ENCODE measurements around the gene FANCF. TPM values are rescaled to one million over a fixed set of nuclear protein-coding genes. Genes with fewer than 3 reads are reported as not detected.

The FANCF gene
- total RNA-seq, 1 experiment from 2014 or later: 5.2 TPM

DNA sequence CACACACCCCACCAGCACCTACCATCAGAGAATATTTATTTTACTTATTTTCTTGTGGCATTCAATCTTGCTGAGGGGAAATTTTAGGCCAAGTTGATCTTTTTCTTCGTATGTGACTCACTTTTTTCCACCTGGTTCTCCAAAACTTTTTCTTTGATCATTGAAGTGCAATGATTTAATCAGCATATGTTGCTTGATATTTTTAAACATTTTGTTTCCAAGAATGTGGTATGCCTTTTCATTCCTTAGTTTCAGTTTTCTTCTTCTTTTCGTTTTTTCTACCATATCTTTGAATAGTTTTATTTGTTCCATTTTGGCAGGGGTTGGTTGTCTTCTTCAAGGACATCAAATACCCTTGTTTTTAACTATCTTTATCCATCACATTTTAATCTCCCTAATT is 28.6 kb downstream of the FANCF start:
- ChIA-PET CTCF (no interaction called here), RAD21 (ENCODE audit: low non-redundant PET in 1 of 2, low total read pairs in 2 of 2, uncharacterized antibody in 2 of 2, unreplicated experiment in 2 of 2) (no interaction called here), POLR2A (no interaction called here)
- H3K27ac ChIP-seq (ENCODE audit: low read depth, low read length): no peak overlapping the region
- ATAC-seq (no peak), DNase-seq (ENCODE audit: low read depth, low spot score) (no peak)
- no peak overlapping the region for H2AFZ ChIP-seq (ENCODE audit: low read depth, low read length, poor library complexity, severe bottlenecking)
- TF ChIP-seq ELF1 (IDR thresholded peaks at IDR 0.05; ENCODE audit: borderline replicate concordance, low read depth) (no peak), EZH2phosphoT487 (IDR thresholded peaks at IDR 0.05; ENCODE audit: borderline replicate concordance) (no peak), JUND (IDR thresholded peaks at IDR 0.05) (no peak), POLR2AphosphoS5 (IDR thresholded peaks at IDR 0.05; ENCODE audit: low read depth, low read length) (no peak), FOSL1 (IDR thresholded peaks at IDR 0.05; ENCODE audit: low read depth) (no peak), SRF (IDR thresholded peaks at IDR 0.05; ENCODE audit: low read depth) (no peak), RAD21 (IDR thresholded peaks at IDR 0.05; ENCODE audit: low read depth) (no peak)
- H3K4me2 ChIP-seq (ENCODE audit: low read length): no peak overlapping the region
- no peaks in the 10 kb centered on the region for H3K9me2 ChIP-seq (ENCODE audit: insufficient read depth)
- no TSS peak for BruUV-seq (replicated peaks)
- H4K20me1 ChIP-seq (ENCODE audit: insufficient read depth): no peaks in the 10 kb centered on the region
- H3K4me1 ChIP-seq (ENCODE audit: control insufficient read depth in 1 of 2, insufficient read depth in 2 of 2, low read length in 2 of 2): no peaks in the 10 kb centered on the region
- H3K36me3 ChIP-seq (ENCODE audit: control insufficient read depth in 1 of 2, insufficient read depth in 2 of 2, low read length in 2 of 2): no peaks in the 10 kb centered on the region
- peaks cover under 1% of the 10 kb centered on the region; the same call in 1 of the 2 replicates for H3K27me3 ChIP-seq (ENCODE audit: insufficient read depth, low read length)
- no peak overlapping the region for H3K9ac ChIP-seq (ENCODE audit: low read length)
- H3K4me3 ChIP-seq (replicated peaks in 1 of 2; ENCODE audit: low read depth in 1 of 2, low read length in 2 of 2): no peak overlapping the region
- intact Hi-C loops (cut with micrococcal nuclease): no loop called here
- H3K9me3 ChIP-seq (ENCODE audit: control insufficient read depth in 1 of 2, insufficient read depth in 1 of 2, low read depth in 1 of 2, low read length in 2 of 2): no peaks in the 10 kb centered on the region
- no peaks in the 10 kb centered on the region for H3K79me2 ChIP-seq (ENCODE audit: insufficient read depth, low read length)

DNA sequence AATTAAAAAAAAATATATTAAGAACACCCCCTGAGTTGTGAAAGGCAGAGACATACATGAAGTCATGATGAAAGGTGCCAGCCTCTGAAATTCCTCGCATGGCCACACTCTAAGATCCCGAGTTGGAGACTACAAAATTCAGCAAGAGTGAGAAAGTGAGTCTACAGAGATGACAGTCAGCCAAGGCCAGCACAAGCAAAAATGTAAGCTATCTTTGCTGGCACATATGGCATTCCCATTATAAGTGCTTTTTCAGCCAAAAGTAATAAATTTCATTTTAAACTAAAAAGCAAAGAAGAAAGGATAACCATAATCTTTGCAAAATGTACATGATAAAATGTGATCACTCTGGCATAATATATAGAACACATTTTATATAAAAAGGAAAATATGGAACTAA is 40.6 kb downstream of the FANCF start:
- intact Hi-C loops (cut with micrococcal nuclease): no loop called here
- no peak for ATAC-seq
- no peaks in the 10 kb centered on the region; the same call in 1 of the 2 replicates for H4K20me1 ChIP-seq (ENCODE audit: insufficient read depth)
- H3K4me3 ChIP-seq (replicated peaks in 1 of 2; ENCODE audit: low read depth in 1 of 2, low read length in 2 of 2): no peak overlapping the region
- H3K36me3 ChIP-seq (ENCODE audit: control insufficient read depth in 1 of 2, insufficient read depth in 2 of 2, low read length in 2 of 2): no peaks in the 10 kb centered on the region
- DNase-seq (ENCODE audit: low read depth, low spot score): no peak
- H3K79me2 ChIP-seq (ENCODE audit: insufficient read depth, low read length): no peaks in the 10 kb centered on the region
- no peak overlapping the region for H2AFZ ChIP-seq (ENCODE audit: low read depth, low read length, poor library complexity, severe bottlenecking)
- H3K9me3 ChIP-seq (ENCODE audit: control insufficient read depth in 1 of 2, insufficient read depth in 1 of 2, low read depth in 1 of 2, low read length in 2 of 2): no peaks in the 10 kb centered on the region
- BruUV-seq (replicated peaks): no TSS peak
- no peak overlapping the region for H3K4me2 ChIP-seq (ENCODE audit: low read length)
- no peaks in the 10 kb centered on the region for H3K4me1 ChIP-seq (ENCODE audit: control insufficient read depth in 1 of 2, insufficient read depth in 2 of 2, low read length in 2 of 2)
- ChIA-PET CTCF (no interaction called here), RAD21 (ENCODE audit: low non-redundant PET in 1 of 2, low total read pairs in 2 of 2, uncharacterized antibody in 2 of 2, unreplicated experiment in 2 of 2) (no interaction called here), POLR2A (no interaction called here)
- no peak overlapping the region for H3K27ac ChIP-seq (ENCODE audit: low read depth, low read length)
- no peak overlapping the region for H3K9ac ChIP-seq (ENCODE audit: low read length)
- H3K9me2 ChIP-seq (ENCODE audit: insufficient read depth): no peaks in the 10 kb centered on the region
- no peaks in the 10 kb centered on the region; the same call in 1 of the 2 replicates for H3K27me3 ChIP-seq (ENCODE audit: insufficient read depth, low read length)
- TF ChIP-seq SRF (IDR thresholded peaks at IDR 0.05; ENCODE audit: low read depth) (no peak), EZH2phosphoT487 (IDR thresholded peaks at IDR 0.05; ENCODE audit: borderline replicate concordance) (no peak), YY1 (IDR thresholded peaks at IDR 0.05; ENCODE audit: extremely low read depth, insufficient replicate concordance, low read depth, low read length) (no peak), POLR2AphosphoS5 (IDR thresholded peaks at IDR 0.05; ENCODE audit: low read depth, low read length) (no peak), CEBPB (IDR thresholded peaks at IDR 0.05; ENCODE audit: low read depth) (no peak), ELF1 (IDR thresholded peaks at IDR 0.05; ENCODE audit: borderline replicate concordance, low read depth) (no peak), FOSL1 (IDR thresholded peaks at IDR 0.05; ENCODE audit: low read depth) (no peak), ZNF274 (IDR thresholded peaks at IDR 0.05; ENCODE audit: low read depth, low read length) (no peak), SP1 (IDR thresholded peaks at IDR 0.05; ENCODE audit: low read depth) (no peak), ZFX (IDR thresholded peaks at IDR 0.05) (no peak), TCF7L2 (IDR thresholded peaks at IDR 0.05; ENCODE audit: borderline replicate concordance, extremely low read depth, insufficient read depth, insufficient read length) (no peak), SIN3A (IDR thresholded peaks at IDR 0.05; ENCODE audit: low read depth) (no peak), CBX3 (IDR thresholded peaks at IDR 0.05; ENCODE audit: low read depth) (no peak)
- TF ChIP-seq, protein P1, sequence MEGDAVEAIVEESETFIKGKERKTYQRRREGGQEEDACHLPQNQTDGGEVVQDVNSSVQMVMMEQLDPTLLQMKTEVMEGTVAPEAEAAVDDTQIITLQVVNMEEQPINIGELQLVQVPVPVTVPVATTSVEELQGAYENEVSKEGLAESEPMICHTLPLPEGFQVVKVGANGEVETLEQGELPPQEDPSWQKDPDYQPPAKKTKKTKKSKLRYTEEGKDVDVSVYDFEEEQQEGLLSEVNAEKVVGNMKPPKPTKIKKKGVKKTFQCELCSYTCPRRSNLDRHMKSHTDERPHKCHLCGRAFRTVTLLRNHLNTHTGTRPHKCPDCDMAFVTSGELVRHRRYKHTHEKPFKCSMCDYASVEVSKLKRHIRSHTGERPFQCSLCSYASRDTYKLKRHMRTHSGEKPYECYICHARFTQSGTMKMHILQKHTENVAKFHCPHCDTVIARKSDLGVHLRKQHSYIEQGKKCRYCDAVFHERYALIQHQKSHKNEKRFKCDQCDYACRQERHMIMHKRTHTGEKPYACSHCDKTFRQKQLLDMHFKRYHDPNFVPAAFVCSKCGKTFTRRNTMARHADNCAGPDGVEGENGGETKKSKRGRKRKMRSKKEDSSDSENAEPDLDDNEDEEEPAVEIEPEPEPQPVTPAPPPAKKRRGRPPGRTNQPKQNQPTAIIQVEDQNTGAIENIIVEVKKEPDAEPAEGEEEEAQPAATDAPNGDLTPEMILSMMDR (IDR thresholded peaks at IDR 0.05 in 2 of 3, conservative IDR thresholded peaks at IDR 0.05 in 1 of 3; ENCODE audit: borderline replicate concordance in 1 of 3, insufficient read depth in 1 of 3, low read depth in 2 of 3, low read length in 2 of 3): no peak
- TF ChIP-seq, protein P2, sequence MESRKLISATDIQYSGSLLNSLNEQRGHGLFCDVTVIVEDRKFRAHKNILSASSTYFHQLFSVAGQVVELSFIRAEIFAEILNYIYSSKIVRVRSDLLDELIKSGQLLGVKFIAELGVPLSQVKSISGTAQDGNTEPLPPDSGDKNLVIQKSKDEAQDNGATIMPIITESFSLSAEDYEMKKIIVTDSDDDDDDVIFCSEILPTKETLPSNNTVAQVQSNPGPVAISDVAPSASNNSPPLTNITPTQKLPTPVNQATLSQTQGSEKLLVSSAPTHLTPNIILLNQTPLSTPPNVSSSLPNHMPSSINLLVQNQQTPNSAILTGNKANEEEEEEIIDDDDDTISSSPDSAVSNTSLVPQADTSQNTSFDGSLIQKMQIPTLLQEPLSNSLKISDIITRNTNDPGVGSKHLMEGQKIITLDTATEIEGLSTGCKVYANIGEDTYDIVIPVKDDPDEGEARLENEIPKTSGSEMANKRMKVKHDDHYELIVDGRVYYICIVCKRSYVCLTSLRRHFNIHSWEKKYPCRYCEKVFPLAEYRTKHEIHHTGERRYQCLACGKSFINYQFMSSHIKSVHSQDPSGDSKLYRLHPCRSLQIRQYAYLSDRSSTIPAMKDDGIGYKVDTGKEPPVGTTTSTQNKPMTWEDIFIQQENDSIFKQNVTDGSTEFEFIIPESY (IDR thresholded peaks at IDR 0.05; ENCODE audit: extremely low read depth, insufficient replicate concordance, low read length): no peak

Measured in HCT116 (cell line).